ENCODE data around the gene TKT.
"Not testable (repeated sequence)": the region's sequence is repeated elsewhere in the genome, so short reads cannot be mapped to it uniquely, and the experiment has no call there.

The TKT gene

GRCh38 chr3:53255775-53256703 is at the start of gene TKT:
TSS of gene TKT (minus strand) at chr3:53256022. CDS start at chr3:53255942, 80 bp downstream.
- peak; percentile 69 for DNase-seq

GRCh38 chr3:53303957-53304356 is 48.1 kb upstream of the TKT start:
- no peak for DNase-seq

- no peak for DNase-seq
Observed at GRCh38 chr3:53303549-53303948, 47.7 kb upstream of the TKT start.

- no peak for DNase-seq
Observed at GRCh38 chr3:53300826-53301225, 45.0 kb upstream of the TKT start.

- not testable (repeated sequence) for DNase-seq
Observed at GRCh38 chr3:53299611-53300023, 43.8 kb upstream of the TKT start.

GRCh38 chr3:53295410-53295809 is 39.6 kb upstream of the TKT start:
- no peak for DNase-seq

GRCh38 chr3:53293867-53294266 is 38.0 kb upstream of the TKT start:
- DNase-seq: no peak

- DNase-seq: no peak
Observed at GRCh38 chr3:53288214-53288613, 32.4 kb upstream of the TKT start.

GRCh38 chr3:53287131-53287629 is 31.4 kb upstream of the TKT start:
- no peak for DNase-seq

- DNase-seq: no peak
Observed at GRCh38 chr3:53286727-53287126, 30.9 kb upstream of the TKT start.

GRCh38 chr3:53282581-53282980 is 26.8 kb upstream of the TKT start:
- no peak for DNase-seq

- DNase-seq: no peak
Observed at GRCh38 chr3:53278667-53279066, 22.8 kb upstream of the TKT start.

- no peak for DNase-seq
Observed at GRCh38 chr3:53274938-53275605, 19.2 kb upstream of the TKT start.

- DNase-seq: no peak
Observed at GRCh38 chr3:53273146-53273670, 17.4 kb upstream of the TKT start.

- DNase-seq: peak; percentile 36
Observed at GRCh38 chr3:53269888-53270880, 14.4 kb upstream of the TKT start.

- not testable (repeated sequence) for DNase-seq
Observed at GRCh38 chr3:53269193-53269592, 13.4 kb upstream of the TKT start.

GRCh38 chr3:53267766-53268165 is 11.9 kb upstream of the TKT start:
- DNase-seq: no peak

GRCh38 chr3:53264718-53265117 is 8.9 kb upstream of the TKT start:
- no peak for DNase-seq

GRCh38 chr3:53263907-53264306 is 8.1 kb upstream of the TKT start:
- DNase-seq: no peak

- DNase-seq: no peak
Observed at GRCh38 chr3:53261712-53262111, 5.9 kb upstream of the TKT start.

- no peak for DNase-seq
Observed at GRCh38 chr3:53260286-53260785, 4.5 kb upstream of the TKT start.
